Neural cell (in vitro differentiated cells): Measurements from ENCODE around the gene ARHGAP5. TPM values are rescaled to one million over a fixed set of nuclear protein-coding genes. Genes with fewer than 3 reads are reported as not detected.

Experiments used
- H2AFZ ChIP-seq: fragments of 200-600, 300-800 bp; sonication (generic), shearing (Covaris generic); 2 replicates; pipeline ENCODE4 v1.6.0; 2014; ENCODE audit warnings: low read depth, mild to moderate bottlenecking, antibody characterized with exemption, low read length, moderate library complexity
- H3F3A ChIP-seq: fragments of 200-600 bp; shearing (Covaris generic); 2 replicates; pipeline ENCODE4 v1.6.1; 2016; ENCODE audit warnings: mild to moderate bottlenecking, moderate library complexity, mixed read lengths, antibody characterized with exemption, low read length; ENCODE audit not compliant: insufficient read depth, poor library complexity, severe bottlenecking
- H3K27ac ChIP-seq: fragments of 200-600, 300-800 bp; sonication (generic), shearing (Covaris generic); 2 replicates; pipeline ENCODE4 v1.5.1; 2014; ENCODE audit warnings: mild to moderate bottlenecking, low read length, moderate library complexity
- H3K27me3 ChIP-seq: fragments of 300-800, 200-600 bp; sonication (generic), shearing (Covaris generic); 2 replicates; pipeline ENCODE4 v1.6.0; 2014; ENCODE audit warnings: mild to moderate bottlenecking, low read depth, low read length, moderate library complexity; ENCODE audit not compliant: insufficient read depth
- H3K36me3 ChIP-seq: fragments of 300-800, 200-600 bp; sonication (generic), shearing (Covaris generic); 2 replicates; pipeline ENCODE4 v1.5.1; 2014; ENCODE audit warnings: mild to moderate bottlenecking, antibody characterized with exemption, low read length, moderate library complexity; ENCODE audit not compliant: insufficient read depth
- H3K4me2 ChIP-seq: fragments of 300-800, 200-600 bp; sonication (generic), shearing (Covaris generic); 2 replicates; pipeline ENCODE4 v1.6.0; 2014; ENCODE audit warnings: mild to moderate bottlenecking, low read length
- H3K4me3 ChIP-seq: fragments of 300-800, 200-600 bp; sonication (generic), shearing (Covaris generic); 2 replicates; pipeline ENCODE4 v1.5.1; 2014; ENCODE audit warnings: mild to moderate bottlenecking, low read length, moderate library complexity
- H3K79me2 ChIP-seq: fragments of 200-600 bp; shearing (Covaris generic); replicated peaks from 2 replicates; pipeline ENCODE4 v1.6.0; 2014; ENCODE audit warnings: mild to moderate bottlenecking, low read length, moderate library complexity; ENCODE audit not compliant: insufficient read depth
- H3K9ac ChIP-seq: fragments of 300-800, 200-600 bp; sonication (generic), shearing (Covaris generic); 2 replicates; pipeline ENCODE4 v1.6.1; 2016; ENCODE audit warnings: mild to moderate bottlenecking, low read length, mixed read lengths
- H3K9me2 ChIP-seq: fragments of 200-600 bp; shearing (Covaris generic); 2 replicates; pipeline ENCODE4 v1.6.1; 2016; ENCODE audit warnings: mild to moderate bottlenecking, low read length, mixed read lengths; ENCODE audit not compliant: insufficient read depth
- H3K9me3 ChIP-seq: fragments of 200-600, 300-800 bp; sonication (generic), shearing (Covaris generic); 2 replicates; pipeline ENCODE4 v1.6.1; 2016; ENCODE audit warnings: mild to moderate bottlenecking, mixed run types, low read length, moderate library complexity, mixed read lengths
- H4K20me1 ChIP-seq: fragments of 200-600 bp; shearing (Covaris generic); 2 replicates; pipeline ENCODE4 v1.6.1; 2016; ENCODE audit warnings: mild to moderate bottlenecking, mixed run types; ENCODE audit not compliant: insufficient read depth
- CTCF ChIP-seq: fragments of 450-650 bp; IDR thresholded peaks from 2 replicates; pipeline ENCODE4 v1.5.1; 2014; ENCODE audit warnings: antibody characterized with exemption, mild to moderate bottlenecking, moderate library complexity; ENCODE audit not compliant: poor library complexity, severe bottlenecking
- EP300 ChIP-seq: fragments of 450-650 bp; conservative IDR thresholded peaks from 2 replicates; pipeline ENCODE4 v1.6.1; 2014; ENCODE audit warnings: antibody characterized with exemption, mild to moderate bottlenecking, moderate library complexity; ENCODE audit not compliant: poor library complexity, severe bottlenecking
- EZH2 ChIP-seq: fragments of 200-600, 300-800 bp; shearing (Covaris generic), sonication (generic); IDR thresholded peaks from 2 replicates; pipeline ENCODE4 v1.6.1; 2014; ENCODE audit warnings: antibody characterized with exemption, low read length, borderline replicate concordance, mild to moderate bottlenecking; ENCODE audit not compliant: insufficient read depth, poor library complexity, severe bottlenecking
- MXI1 ChIP-seq: fragments of 450-650 bp; conservative IDR thresholded peaks from 2 replicates; pipeline ENCODE4 v1.6.1; 2014; ENCODE audit warnings: antibody characterized with exemption, mild to moderate bottlenecking; ENCODE audit not compliant: poor library complexity, severe bottlenecking
- POLR2AphosphoS5 ChIP-seq: IDR thresholded peaks from 2 replicates; pipeline ENCODE4 v1.6.1; 2012
- RAD21 ChIP-seq: fragments of 450-650 bp; conservative IDR thresholded peaks from 2 replicates; pipeline ENCODE4 v1.6.1; 2014; ENCODE audit warnings: antibody characterized with exemption, mild to moderate bottlenecking, moderate library complexity
- REST ChIP-seq: IDR thresholded peaks from 2 replicates; pipeline ENCODE4 v1.6.1; 2012; ENCODE audit warnings: borderline replicate concordance
- SMC3 ChIP-seq: fragments of 450-650 bp; conservative IDR thresholded peaks from 2 replicates; pipeline ENCODE4 v1.6.1; 2014; ENCODE audit warnings: antibody characterized with exemption, mild to moderate bottlenecking, moderate library complexity; ENCODE audit not compliant: poor library complexity
- TAF1 ChIP-seq: IDR thresholded peaks from 2 replicates; pipeline ENCODE4 v1.6.1; 2012; ENCODE audit warnings: low read depth
- polyA plus RNA-seq: library from polyadenylated mRNA; depleted of rRNA; stranded (reverse); fragments of >200 nt; gene quantifications from 2 replicates; pipeline ENCODE4 v1.2.3, GENCODE V29; 2014

Gene ARHGAP5
- polyA plus RNA-seq, 1 donor from 2014 or later: 32.2 TPM

- Histone ChIP-seq H3K9me3 (no peaks in the 10 kb centered on the region), H3K4me3 (no peak overlapping the region), H3F3A (no peaks in the 10 kb centered on the region), H3K79me2 (peaks cover 90% of the 10 kb centered on the region), H3K9ac (no peak overlapping the region), H3K27ac (no peak overlapping the region), H3K27me3 (no peaks in the 10 kb centered on the region), H3K9me2 (no peaks in the 10 kb centered on the region), H3K4me2 (no peak overlapping the region), H3K36me3 (no peaks in the 10 kb centered on the region), H4K20me1 (peaks cover 10% of the 10 kb centered on the region), H2AFZ (no peak overlapping the region)
- no peak for TF ChIP-seq SMC3
- TF ChIP-seq CTCF: no peak
- TF ChIP-seq TAF1: no peak
- no peak for TF ChIP-seq EP300
- no peak for TF ChIP-seq EZH2
- no peak for TF ChIP-seq RAD21
- TF ChIP-seq POLR2AphosphoS5: no peak
- no peak for TF ChIP-seq MXI1
- no peak for TF ChIP-seq REST
Measured at GRCh38 chr14:32083789-32084188, 6.7 kb downstream of the ARHGAP5 start.

GRCh38 chr14:32085182-32085844 is 8.2 kb downstream of the ARHGAP5 start:
- Histone ChIP-seq H3K9me3 (no peaks in the 10 kb centered on the region), H3K36me3 (no peaks in the 10 kb centered on the region), H3K9ac (no peak overlapping the region), H3K27ac (no peak overlapping the region), H3K4me3 (no peak overlapping the region), H2AFZ (no peak overlapping the region), H3K9me2 (no peaks in the 10 kb centered on the region), H3K79me2 (peaks cover 90% of the 10 kb centered on the region), H3K4me2 (no peak overlapping the region), H4K20me1 (no peaks in the 10 kb centered on the region), H3K27me3 (no peaks in the 10 kb centered on the region), H3F3A (no peaks in the 10 kb centered on the region)
- no peak for TF ChIP-seq POLR2AphosphoS5
- TF ChIP-seq MXI1: no peak
- no peak for TF ChIP-seq EP300
- TF ChIP-seq SMC3: no peak
- no peak for TF ChIP-seq RAD21
- TF ChIP-seq REST: no peak
- no peak for TF ChIP-seq CTCF
- TF ChIP-seq TAF1: no peak
- TF ChIP-seq EZH2: no peak
